GM19467 (cell line): ENCODE results near the gene ADAMTS13.
"Not testable (repeated sequence)": the region's sequence is repeated elsewhere in the genome, so short reads cannot be mapped to it uniquely, and the experiment has no call there.

Experiments
- ATAC-seq: cut with Tn5 transposase; IDR thresholded peaks from one replicate; pipeline ENCODE4 v1.9.1; 2021; ENCODE audit warnings: mild to moderate bottlenecking, moderate library complexity; ENCODE audit not compliant: unreplicated experiment

Gene ADAMTS13

DNA sequence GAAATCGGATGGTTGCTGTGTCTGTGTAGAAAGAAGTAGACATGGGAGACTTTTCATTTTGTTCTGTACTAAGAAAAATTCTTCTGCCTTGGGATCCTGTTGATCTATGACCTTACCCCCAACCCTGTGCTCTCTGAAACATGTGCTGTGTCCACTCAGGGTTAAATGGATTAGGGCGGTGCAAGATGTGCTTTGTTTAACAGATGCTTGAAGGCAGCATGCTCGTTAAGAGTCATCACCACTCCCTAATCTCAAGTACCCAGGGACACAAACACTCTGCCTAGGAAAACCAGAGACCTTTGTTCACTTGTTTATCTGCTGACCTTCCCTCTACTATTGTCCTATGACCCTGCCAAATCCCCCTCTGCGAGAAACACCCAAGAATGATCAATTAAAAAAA is 30.7 kb upstream of the ADAMTS13 start:
- ATAC-seq = not testable (repeated sequence)

DNA sequence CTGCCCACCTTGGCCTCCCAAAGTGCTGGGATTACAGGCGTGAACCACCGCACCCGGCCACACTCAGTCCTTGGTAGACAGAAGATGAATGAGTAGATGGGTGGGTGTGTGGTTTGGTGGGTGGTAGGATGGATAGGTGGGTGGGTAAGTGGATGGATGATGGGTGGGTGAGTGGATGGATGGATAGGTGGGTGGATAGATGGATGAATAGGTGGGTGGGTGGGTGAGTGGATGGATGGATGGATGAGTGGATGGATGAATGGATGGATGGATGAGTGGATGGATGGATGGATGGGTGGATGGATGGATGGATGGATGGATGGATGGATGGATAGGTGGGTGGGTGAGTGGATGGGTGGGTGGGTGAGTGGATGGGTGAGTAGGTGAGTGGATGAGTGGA is 29.9 kb upstream of the ADAMTS13 start:
- not testable (repeated sequence) for ATAC-seq

DNA sequence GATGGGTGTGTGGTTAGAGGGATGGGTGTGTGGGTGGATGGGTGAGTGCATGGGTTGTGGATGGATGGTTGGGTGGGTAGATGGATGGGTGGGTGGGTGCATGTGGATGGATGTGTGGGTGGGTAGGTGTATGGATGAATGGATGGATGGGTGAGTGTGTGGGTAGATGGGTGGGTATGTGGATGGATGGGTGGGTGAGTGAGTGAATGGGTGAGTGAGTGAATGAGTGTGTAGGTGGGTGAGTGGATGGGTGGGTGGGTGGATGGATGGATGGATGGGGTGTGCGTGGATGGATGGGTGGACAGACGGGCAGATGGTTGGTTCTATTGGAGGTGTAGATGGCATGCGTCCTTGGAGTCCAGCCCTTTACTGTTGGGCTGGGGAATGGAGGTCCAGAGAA is 28.8 kb upstream of the ADAMTS13 start:
- no peak for ATAC-seq

DNA sequence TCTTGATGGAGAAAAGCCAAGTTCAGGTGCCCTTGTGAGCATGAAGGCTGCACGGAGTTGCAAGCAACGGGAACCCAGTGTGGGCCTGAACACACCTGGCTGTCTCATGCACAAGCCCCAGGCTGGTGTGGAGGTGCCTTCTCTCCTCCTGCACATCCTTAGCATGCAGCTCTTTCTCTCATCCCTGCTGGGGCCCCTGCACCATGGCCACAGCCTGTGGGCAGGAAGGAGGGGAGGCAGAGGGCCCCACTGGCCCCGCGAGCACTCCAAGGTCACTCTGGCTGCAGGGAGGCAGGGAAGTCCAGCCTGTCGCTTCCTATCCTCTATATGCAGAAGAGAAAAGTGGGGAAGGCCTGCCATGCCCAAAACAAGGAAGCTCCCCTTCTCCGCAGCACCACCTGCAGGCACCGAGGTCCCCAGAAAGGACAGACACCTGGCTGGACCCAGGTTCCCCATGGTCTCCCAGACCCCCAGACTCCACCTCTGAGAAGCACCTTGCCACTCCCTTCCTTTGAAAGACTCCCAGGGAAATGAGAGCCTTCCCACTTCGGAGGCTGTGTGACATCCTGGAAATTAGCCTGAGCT is 27.4 kb upstream of the ADAMTS13 start:
- ATAC-seq = no peak

DNA sequence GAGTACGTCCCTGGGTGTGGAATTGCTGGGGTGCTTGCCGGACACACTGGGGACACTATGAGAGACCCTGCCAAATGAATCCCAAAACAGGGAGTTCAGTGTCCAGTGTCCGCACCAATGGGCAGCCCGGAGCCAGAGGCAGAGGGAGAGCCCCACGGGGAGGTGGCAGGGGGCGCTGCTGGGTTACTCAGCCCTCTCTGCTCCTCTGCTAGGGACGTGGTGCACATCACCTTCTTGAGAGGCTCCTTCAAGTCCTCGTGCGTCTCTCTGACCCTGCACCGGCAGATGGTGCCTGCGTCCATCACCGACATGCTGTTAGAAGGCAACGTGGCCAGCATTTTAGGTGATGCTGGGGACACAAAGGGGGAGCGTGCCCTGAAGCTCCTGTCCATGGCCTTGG is 25.2 kb upstream of the ADAMTS13 start:
- no peak for ATAC-seq

DNA sequence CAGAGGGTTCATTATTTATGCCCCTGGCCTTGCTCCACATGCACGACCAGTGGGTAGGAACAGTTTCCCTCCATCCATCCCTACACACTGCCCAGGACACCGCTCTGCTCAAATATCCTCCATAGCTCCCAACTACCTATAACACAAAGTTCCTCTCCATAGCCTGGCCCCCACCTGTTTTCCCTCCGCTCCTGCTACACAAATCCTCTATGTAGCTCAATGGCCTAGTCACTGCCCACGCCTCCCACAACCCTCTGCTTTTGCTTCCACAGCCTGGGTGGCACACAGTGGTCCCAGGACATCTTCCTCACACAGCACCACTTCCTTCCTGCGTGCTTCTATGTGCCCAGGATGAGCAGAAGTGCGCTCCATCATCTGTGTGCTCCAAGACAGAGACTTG is 24.8 kb upstream of the ADAMTS13 start:
- no peak for ATAC-seq

DNA sequence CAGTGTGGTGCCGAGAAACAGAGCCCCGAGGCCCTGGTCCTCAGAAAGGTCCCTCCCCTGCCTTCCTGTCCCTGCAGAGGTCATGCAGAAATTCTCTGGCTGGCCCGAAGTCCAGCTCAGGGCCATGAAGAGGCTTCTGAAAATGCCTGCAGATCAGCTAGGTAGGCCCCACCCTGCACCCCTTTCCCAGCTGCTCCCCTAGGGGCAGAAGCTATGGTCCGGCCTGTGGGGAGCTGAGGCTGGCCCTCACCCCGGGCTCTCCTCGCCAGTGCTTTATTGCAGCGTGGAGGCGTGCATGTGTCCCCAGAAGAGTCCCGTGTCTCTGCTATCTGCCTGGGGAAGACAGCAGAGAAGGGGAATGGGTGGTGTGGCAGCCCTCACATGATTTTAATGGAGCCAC is 24.3 kb upstream of the ADAMTS13 start:
- ATAC-seq = no peak

DNA sequence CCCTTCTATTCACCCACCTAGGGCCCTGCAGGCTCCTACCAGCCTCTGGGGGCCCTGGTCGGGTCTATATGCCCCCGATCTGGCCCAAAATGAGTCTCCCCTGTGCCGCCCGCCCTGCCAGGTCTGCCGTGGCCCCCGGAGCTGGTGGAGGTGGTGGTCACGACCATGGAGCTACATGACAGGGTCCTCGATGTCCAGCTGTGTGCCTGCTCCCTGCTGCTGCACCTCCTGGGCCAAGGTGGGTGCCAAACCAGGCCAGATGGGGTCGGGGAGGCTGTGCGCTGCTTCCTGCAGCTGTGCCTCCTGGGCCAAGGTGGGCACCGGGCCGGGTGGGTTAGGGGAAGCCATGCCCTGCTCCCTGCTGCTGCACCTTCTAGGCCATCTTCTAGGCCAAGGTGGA is 21.9 kb upstream of the ADAMTS13 start:
- ATAC-seq = no peak

DNA sequence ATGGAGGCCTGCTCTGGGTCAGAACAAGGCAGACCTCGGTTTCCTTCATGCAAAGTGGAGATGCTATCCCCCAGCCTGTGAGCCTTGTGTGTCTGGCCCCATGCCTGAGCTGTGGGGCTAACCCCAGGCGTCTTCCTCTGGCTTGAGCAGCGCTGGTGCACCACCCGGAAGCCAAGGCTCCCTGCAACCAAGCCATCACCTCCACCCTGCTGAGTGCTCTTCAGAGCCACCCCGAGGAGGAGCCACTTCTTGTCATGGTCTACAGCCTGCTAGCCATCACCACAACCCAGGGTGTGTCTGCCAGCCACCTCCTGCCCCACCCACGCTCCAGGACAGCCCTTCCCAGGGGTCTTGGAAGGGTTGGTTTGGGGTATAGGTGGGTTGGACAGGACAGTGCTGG is 20.6 kb upstream of the ADAMTS13 start:
- ATAC-seq = no peak

DNA sequence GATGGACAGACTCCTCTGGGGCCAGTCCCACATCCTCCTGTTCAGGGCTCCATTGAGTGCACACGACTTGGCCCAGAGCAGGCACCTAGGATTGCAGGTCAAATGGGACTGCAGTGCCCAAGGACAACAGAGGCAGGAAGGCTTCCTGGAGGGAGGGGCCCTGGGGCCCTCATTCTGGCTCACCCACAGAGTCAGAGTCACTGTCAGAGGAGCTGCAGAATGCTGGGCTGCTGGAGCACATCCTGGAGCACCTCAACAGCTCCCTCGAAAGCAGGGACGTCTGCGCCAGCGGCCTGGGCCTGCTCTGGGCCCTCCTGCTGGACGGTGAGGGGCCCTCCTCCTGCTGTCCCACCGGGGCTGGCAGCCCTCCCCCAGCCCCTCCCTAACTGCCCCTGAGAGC is 19.5 kb upstream of the ADAMTS13 start:
- ATAC-seq = no peak

DNA sequence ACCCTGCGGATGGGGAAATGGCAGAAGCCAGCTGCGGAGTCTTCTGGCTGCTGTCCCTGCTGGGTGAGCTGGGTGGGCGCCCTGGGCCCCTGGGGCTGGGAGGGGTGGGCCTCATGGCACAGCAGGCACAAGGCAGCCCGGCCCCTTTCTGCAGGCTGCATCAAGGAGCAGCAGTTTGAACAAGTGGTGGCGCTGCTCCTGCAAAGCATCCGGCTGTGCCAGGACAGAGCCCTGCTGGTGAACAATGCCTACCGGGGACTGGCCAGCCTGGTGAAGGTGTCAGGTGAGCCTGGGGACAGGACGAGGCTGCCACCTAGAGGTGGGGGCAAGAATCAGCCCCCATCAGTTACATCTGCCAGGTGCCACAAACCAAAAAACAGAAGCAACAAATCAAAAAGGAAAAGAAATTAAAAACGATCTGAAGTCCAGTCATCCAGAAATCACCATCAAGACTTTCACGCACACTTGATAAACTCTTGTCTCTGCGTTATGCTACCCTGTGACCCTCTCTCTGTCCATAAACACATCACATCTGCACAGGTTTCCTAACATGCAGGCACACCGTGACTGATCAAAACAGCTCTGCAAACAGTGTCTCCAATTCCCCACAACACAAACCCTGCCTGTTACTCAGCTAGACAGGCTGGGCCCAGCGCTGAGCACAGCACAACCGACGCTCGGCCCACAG is 18.3 kb upstream of the ADAMTS13 start:
- ATAC-seq = no peak

DNA sequence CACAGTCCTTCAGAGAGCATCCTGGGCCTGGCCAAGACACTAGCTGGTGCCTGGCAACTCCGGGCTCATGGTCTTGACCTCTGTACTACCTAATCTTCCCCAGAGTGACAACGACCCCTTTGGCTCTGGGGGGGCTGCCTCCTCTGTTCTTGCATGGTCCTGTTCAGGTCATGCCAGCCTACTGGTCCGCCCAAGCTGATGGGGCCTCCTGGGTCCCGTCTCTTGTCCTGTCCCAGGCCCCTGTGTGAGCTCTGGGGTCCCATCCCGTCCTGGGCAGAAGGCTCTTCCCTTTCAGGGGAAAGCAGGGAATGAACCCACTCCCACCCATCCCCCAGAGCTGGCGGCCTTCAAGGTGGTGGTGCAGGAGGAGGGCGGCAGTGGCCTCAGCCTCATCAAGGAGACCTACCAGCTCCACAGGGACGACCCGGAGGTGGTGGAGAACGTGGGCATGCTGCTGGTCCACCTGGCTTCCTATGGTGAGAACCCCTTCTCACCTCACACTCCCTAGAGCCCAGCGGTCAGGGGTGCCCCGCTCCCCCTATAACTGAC is 17.6 kb upstream of the ADAMTS13 start:
- ATAC-seq = no peak

DNA sequence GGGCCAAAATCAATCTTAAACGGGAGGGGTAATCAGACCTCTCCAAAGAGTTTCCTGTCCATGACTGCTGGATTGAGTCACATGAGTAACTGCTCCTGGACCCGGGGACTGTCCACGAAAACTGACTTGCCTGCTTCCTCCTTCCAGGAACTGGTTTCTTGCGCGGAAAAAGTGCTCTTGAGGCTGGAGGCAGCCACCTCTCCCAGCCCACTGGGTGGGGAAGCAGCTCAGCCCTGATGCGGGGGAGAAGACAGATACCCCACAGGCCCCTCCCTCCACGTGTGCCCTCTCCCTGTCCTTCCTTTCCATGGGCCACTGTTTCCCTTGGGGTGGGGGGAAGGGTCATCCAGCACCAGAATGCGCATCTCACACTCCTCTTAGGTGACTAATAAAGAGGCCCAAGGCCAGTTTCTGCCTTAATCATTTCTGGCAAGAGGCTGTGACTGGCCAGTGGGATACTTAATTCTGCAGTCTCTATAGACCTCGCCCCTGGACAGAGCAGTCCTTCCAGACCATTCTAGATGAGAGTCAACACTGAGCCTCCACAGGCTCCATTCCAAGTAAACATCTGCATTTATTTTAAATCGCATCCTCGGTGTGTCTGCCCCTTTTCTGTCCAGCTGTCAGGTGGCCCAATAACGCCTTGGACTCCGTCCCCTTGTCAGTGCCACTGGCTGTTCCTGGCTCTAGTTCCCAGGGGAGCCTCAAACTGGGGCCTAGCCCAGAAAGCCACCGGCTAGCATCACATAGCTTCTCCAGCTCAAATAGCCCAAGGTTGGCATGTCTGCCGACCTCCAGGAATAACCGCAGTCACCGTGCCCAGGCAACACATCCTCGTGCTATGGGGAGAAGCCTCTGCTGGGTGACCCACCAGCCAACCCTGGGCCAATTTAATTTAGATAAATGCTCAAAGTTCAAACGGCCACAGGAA is 16.4 kb upstream of the ADAMTS13 start:
- no peak for ATAC-seq

DNA sequence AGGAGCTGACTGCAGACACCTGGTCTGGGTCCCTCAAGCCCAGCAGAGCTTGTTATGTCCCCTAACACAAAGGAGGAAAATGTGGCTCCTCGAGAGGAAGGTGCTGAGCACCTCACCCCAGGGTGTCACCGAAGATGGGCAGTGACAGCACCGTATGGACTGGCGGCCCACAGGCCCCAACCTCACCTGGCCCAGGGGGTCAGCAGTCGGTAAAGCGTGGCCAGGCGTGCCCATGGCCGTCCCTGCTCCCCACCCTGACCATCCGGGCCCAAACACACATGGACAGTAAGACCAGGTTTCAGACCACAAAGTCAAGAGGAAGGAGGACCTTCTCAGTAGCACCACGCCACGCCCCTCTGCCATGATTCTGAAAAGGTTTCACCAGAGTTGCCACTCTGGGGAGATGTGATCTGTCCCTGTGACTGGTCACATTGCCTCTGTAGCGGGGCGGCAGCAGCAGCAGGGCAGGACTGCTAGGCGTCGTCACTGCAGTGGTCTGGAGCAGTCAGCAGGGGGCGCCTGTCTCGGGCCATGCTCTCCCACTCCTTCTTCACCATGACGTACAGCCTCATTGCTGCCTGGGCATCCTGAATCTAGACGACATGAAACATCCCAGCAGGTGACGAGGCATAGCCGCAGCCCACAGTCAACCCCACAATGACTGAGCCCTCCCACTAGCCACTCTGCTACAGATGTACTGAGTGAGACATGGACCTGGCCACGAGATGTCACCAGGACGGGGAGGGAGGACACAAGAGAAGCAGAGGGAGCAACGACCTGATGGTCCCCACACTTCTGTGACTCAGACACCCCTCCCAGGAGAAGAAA is 15.5 kb upstream of the ADAMTS13 start:
- ATAC-seq = no peak

DNA sequence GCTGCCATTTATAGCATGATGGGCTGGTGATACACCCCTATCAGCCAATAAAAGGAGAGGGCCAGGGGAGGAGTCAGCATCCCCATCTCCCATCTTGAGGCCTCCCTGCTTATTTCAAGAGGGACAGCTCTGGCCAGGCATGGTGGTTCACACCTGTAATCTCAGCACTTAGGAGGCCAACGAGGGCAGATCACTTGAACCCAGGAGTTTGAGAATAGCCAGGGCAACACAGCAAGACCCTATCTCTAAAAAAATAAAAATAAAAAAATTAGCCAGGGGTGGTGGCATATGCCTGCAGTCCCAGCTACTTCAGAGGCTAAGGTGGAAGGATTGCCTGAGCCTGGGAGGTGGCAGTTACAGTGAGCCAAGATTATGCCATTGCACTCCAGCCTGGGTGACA is 14.1 kb upstream of the ADAMTS13 start:
- no peak for ATAC-seq

DNA sequence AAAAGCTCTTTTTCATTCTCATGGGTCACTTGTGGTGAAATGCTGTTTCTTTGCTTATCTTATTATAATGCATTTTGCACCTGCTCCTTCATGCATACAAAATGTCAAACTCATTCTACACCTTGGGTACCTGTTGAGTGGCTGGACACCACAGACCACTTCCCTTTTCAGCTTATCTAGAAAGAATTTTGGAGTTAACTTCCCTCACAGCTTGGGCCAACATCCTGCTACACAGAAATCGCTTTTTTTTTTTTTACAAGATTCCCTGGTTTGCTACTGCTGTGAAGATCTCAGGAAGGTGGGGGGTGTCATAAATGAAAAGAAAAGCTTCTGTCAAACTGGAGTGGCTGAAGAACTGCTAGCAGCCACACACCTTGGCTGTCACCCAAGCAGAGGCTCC is 7.0 kb upstream of the ADAMTS13 start:
- ATAC-seq = no peak

DNA sequence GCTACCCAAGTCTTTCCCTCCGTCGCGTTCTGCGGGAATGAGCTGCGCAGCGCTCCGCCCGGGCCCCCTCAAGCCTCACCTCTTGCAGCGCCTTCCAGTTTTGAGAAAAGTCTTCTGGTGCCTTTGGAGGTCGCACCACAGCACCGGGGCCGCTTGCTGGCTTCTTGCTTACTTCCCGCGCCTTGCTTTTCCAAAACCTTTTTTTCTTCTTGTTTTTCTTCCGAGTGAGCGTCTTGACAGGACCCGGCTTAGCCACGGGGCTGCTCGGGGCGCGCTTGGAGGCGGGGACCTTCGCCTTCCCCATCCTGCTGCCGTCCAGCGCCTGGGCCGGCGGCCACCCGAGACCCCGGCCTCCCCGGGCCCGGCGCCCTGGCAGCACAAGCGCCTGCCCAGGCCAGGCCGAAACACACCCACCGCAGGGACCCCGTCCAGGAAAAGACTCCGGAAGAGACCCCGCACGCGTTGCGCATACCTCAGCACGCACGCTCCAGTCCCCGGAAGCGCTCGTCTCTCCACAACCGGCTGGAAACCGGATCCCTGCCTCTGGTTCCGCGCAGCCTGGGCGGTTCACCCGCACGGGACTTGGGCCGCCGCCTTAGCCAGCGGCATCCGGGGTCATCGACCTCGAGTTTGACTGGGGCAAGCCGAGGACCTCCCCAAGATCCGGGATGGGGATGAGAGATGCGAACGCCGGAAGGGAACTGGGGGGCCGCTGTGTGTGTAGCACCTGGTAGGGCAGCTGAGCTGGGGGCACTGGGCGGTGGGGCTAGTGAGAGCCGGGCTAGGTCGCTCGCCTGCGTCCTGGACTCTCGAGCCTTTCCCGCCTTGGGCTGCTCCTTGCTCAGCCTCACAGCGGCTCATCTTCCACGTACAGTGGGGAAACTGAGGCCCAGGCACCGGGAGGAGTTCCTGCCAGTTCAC is 4.4 kb upstream of the ADAMTS13 start, which contains the start of gene REXO4:
Gene REXO4 (minus strand): TSS at position 470 of the 921 bp plus-strand sequence. CDS start 166 bp downstream, at position 304.
- peak; percentile 73 for ATAC-seq

DNA sequence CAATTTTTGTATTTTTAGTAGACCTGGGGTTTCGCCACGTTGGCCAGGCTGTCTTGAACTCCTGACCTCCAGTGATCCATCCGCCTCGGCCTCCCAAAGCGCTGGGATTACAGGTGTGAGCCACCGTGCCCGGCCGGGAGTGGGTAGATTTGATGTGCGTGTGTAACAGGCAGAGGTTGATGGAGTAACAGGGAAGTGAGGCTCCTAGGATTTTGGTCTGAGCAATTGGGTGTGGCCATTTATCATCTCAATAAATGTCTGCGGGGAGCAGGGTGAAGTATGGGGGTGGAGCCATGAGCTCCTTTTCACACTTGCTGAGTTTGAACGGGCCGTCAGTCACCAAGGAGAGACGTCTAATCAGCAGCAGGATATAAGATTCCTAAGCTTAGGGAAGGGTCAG is 3.2 kb upstream of the ADAMTS13 start:
- ATAC-seq = no peak

DNA sequence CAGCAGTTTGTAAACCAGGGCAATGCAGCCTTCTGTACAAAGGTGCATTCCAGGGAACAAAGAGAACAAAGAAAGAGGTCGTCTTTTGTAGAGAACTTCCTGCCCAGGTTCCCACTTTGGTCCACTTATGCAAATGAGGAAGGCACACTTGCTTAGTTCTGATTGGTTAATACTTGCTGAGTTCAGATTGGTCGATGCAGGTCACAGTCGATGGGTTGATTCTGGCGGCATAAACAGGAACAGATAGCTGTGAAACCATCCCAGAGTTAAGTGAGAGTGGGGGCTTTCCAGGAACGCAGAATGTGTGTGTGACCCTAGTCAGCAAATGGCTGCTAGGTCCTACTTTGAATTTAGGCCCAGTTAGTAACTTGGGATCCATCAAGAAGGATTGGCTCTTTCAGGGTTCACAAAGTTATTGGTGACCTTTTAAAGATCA is 1.8 kb upstream of the ADAMTS13 start:
- no peak for ATAC-seq

DNA sequence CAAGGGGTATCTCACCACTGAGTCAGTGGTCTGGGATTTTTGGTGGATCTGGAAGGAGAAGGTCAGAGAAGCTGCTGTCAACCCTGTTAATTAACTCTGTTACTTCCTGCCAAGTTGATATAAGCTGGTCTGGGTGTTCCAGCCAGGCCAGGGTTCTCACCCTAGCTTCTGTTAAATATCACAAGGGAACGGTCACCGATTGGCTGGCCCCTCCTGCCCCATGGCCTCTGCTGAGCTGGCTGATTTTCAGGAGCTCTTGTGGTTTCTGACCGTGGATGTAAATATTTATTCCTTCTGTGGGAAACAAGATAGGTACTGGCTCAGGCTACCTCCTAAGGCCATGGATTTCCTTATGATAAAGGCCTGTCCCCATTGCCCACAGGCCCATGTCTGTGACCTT is 1.0 kb downstream of the ADAMTS13 start:
- no peak for ATAC-seq
